OCI-LY1 (cell line): Measurements from ENCODE around the gene FHL3.
A peak's percentile ranks its signal among the peaks of the same experiment; 100 is the strongest.

ENCODE experiments used
- H2AFZ ChIP-seq: fragments of 200-600 bp; sonication (generic), shearing (Covaris generic); 2 replicates; pipeline ENCODE4 v1.6.0; 2014; ENCODE audit warnings: antibody characterized with exemption, mild to moderate bottlenecking, low read length
- H3F3A ChIP-seq: fragments of 200-600 bp; sonication (generic), shearing (Covaris generic); 2 replicates; pipeline ENCODE4 v1.6.0; 2014; ENCODE audit warnings: mild to moderate bottlenecking, antibody characterized with exemption, low read length, moderate library complexity; ENCODE audit not compliant: insufficient read depth
- H3K27ac ChIP-seq: fragments of 200-600 bp; sonication (generic); 2 replicates; pipeline ENCODE4 v1.5.1; 2014; ENCODE audit warnings: low read length, mixed run types, mild to moderate bottlenecking, low read depth; ENCODE audit not compliant: poor library complexity, severe bottlenecking
- H3K27me3 ChIP-seq: fragments of 200-600 bp; sonication (generic); 2 replicates; pipeline ENCODE4 v1.6.0; 2014; ENCODE audit warnings: antibody characterized with exemption, mild to moderate bottlenecking, low read length, moderate library complexity; ENCODE audit not compliant: insufficient read depth
- H3K36me3 ChIP-seq: fragments of 200-600 bp; sonication (generic); 2 replicates; pipeline ENCODE4 v1.6.1; 2014; ENCODE audit warnings: mild to moderate bottlenecking, antibody characterized with exemption, low read length, moderate library complexity, mixed read lengths; ENCODE audit not compliant: insufficient read depth
- H3K4me1 ChIP-seq: fragments of 200-600 bp; sonication (generic); 2 replicates; pipeline ENCODE4 v1.5.1; 2014; ENCODE audit warnings: mild to moderate bottlenecking, low read length, moderate library complexity; ENCODE audit not compliant: insufficient read depth, severe bottlenecking
- H3K4me2 ChIP-seq: fragments of 200-600 bp; sonication (generic), shearing (Covaris generic); 2 replicates; pipeline ENCODE4 v1.6.1; 2014; ENCODE audit warnings: low read length
- H3K4me3 ChIP-seq: fragments of 200-600 bp; sonication (generic); 2 replicates; pipeline ENCODE4 v1.5.1; 2014; ENCODE audit warnings: low read length, low read depth, mild to moderate bottlenecking, mixed read lengths; ENCODE audit not compliant: poor library complexity, severe bottlenecking
- H3K79me2 ChIP-seq: fragments of 200-600 bp; shearing (Covaris generic); 2 replicates; pipeline ENCODE4 v1.6.1; 2016; ENCODE audit warnings: mixed run types, low read length, mixed read lengths; ENCODE audit not compliant: insufficient read depth
- H3K9ac ChIP-seq: fragments of 200-600 bp; sonication (generic), shearing (Covaris generic); 2 replicates; pipeline ENCODE4 v1.6.1; 2014; ENCODE audit warnings: mild to moderate bottlenecking, low read length, mixed read lengths
- H3K9me2 ChIP-seq: fragments of 200-600 bp; sonication (generic), shearing (Covaris generic); 2 replicates; pipeline ENCODE4 v1.6.1; 2014; ENCODE audit warnings: low read depth, mild to moderate bottlenecking, low read length, mixed read lengths
- H3K9me3 ChIP-seq: fragments of 200-600 bp; shearing (Covaris generic); 2 replicates; pipeline ENCODE4 v1.6.1; 2014; ENCODE audit warnings: low read length, mixed read lengths
- H4K20me1 ChIP-seq: fragments of 200-600 bp; sonication (generic), shearing (Covaris generic); 2 replicates; pipeline ENCODE4 v1.6.0; 2016; ENCODE audit warnings: mild to moderate bottlenecking, low read length; ENCODE audit not compliant: insufficient read depth
- EZH2 ChIP-seq: fragments of 200-600 bp; sonication (generic), shearing (Covaris generic); IDR thresholded peaks from 2 replicates; pipeline ENCODE4 v1.8.0; 2017; ENCODE audit warnings: borderline replicate concordance, mixed run types, mild to moderate bottlenecking, antibody characterized with exemption, low read length, moderate library complexity, mixed read lengths
- TF ChIP-seq, protein P1 (sequence below): fragments of 200-600 bp; sonication (generic), shearing (Covaris generic); IDR thresholded peaks from 2 replicates; pipeline ENCODE4 v1.5.1; 2017; ENCODE audit warnings: mild to moderate bottlenecking, antibody characterized with exemption, low read length, moderate library complexity, mixed read lengths

The FHL3 gene

DNA sequence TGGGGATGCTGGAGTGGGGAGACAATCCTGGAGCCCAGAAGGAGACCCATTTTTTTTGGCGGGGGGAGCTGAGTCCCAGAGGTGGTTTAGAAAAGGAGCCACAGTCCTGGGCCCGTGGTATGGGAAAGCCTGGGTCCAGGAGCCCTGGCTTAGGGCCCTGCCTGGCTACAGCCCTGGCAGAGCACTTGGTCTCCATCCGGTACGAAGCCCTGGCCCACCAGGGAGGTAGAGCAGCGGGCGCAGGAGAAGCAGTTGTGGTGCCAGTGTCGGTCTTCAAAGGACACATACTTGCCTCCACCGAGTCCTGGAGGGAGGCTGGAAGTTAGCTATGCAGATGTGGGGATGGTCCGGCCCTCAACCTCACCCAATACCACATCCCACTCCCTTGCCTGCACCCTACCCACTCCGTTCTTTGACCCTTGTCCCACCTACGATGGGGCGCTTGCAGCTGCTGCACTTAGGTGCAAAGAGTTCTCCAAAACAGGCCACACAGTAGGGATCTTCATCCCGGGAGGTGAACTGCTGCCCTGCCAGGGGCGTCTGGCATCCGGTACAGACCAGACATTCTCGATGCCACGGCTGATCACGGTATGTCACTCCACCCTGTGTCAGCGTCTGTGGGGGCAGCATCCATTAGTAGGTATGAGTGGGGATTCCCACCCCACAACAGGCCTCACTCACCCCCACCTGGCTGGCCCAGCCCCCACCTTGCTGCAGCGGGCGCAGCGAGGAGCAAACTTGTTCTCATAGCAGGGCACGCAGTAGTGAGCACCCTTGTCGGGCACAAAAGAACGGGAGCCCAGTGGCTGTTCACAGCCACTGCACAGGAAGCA, 7.8 kb downstream of the FHL3 start:
- Histone ChIP-seq H3K4me2 (no peak overlapping the region), H3K9me2 (no peaks in the 10 kb centered on the region), H3K4me1 (peaks cover 18% of the 10 kb centered on the region), H3K9me3 (no peaks in the 10 kb centered on the region), H3K27me3 (no peaks in the 10 kb centered on the region), H4K20me1 (no peaks in the 10 kb centered on the region), H3F3A (no peaks in the 10 kb centered on the region), H3K79me2 (no peaks in the 10 kb centered on the region), H3K36me3 (no peaks in the 10 kb centered on the region), H3K4me3 (no peak overlapping the region), H3K9ac (no peak overlapping the region), H2AFZ (no peak overlapping the region), H3K27ac (no peak overlapping the region)
- TF ChIP-seq, protein P1, sequence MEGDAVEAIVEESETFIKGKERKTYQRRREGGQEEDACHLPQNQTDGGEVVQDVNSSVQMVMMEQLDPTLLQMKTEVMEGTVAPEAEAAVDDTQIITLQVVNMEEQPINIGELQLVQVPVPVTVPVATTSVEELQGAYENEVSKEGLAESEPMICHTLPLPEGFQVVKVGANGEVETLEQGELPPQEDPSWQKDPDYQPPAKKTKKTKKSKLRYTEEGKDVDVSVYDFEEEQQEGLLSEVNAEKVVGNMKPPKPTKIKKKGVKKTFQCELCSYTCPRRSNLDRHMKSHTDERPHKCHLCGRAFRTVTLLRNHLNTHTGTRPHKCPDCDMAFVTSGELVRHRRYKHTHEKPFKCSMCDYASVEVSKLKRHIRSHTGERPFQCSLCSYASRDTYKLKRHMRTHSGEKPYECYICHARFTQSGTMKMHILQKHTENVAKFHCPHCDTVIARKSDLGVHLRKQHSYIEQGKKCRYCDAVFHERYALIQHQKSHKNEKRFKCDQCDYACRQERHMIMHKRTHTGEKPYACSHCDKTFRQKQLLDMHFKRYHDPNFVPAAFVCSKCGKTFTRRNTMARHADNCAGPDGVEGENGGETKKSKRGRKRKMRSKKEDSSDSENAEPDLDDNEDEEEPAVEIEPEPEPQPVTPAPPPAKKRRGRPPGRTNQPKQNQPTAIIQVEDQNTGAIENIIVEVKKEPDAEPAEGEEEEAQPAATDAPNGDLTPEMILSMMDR: no peak
- TF ChIP-seq EZH2: no peak

- no peaks in the 10 kb centered on the region for H3K9me3 ChIP-seq
- H4K20me1 ChIP-seq: no peaks in the 10 kb centered on the region
- H3K79me2 ChIP-seq: no peaks in the 10 kb centered on the region
- no peak for TF ChIP-seq EZH2
- TF ChIP-seq, protein P1: no peak
- H3K36me3 ChIP-seq: no peaks in the 10 kb centered on the region
- no peaks in the 10 kb centered on the region for H3K27me3 ChIP-seq
- no peak overlapping the region for H2AFZ ChIP-seq
- H3F3A ChIP-seq: no peaks in the 10 kb centered on the region
- no peaks in the 10 kb centered on the region for H3K9me2 ChIP-seq
- H3K9ac ChIP-seq: peak overlapping the region; percentile 35; the same call in 1 of the 2 replicates
- H3K4me1 ChIP-seq: peaks cover 18% of the 10 kb centered on the region
- no peak overlapping the region for H3K27ac ChIP-seq
- peak overlapping the region; percentile 54 for H3K4me3 ChIP-seq
- H3K4me2 ChIP-seq: peak overlapping the region; percentile 66
Measured at GRCh38 chr1:37995751-37996345, 9.5 kb downstream of the FHL3 start.

- Histone ChIP-seq H4K20me1 (no peaks in the 10 kb centered on the region), H3K4me2 (peak overlapping the region; percentile 66), H3F3A (no peaks in the 10 kb centered on the region), H3K27me3 (no peaks in the 10 kb centered on the region), H2AFZ (peak overlapping the region; percentile 46; the same call in 1 of the 2 replicates), H3K9ac (no peak overlapping the region; the same call in 1 of the 2 replicates), H3K79me2 (no peaks in the 10 kb centered on the region), H3K4me3 (peak overlapping the region; percentile 54), H3K36me3 (no peaks in the 10 kb centered on the region), H3K9me2 (no peaks in the 10 kb centered on the region), H3K9me3 (no peaks in the 10 kb centered on the region), H3K27ac (no peak overlapping the region), H3K4me1 (peaks cover 24% of the 10 kb centered on the region)
- TF ChIP-seq, protein P1: no peak
- no peak for TF ChIP-seq EZH2
Measured at GRCh38 chr1:37994886-37995566, 10.3 kb downstream of the FHL3 start.
